ENCODE data around the gene CCPG1. TPM values are rescaled to one million over a fixed set of nuclear protein-coding genes. Genes with fewer than 3 reads are reported as not detected.
A peak's percentile ranks its signal among the peaks of the same experiment; 100 is the strongest.

CCPG1 gene
- total and polyA plus RNA-seq, 2 of the 13 experiments (the other 11 are each of a cell fraction or from before 2014, with no cell fraction given), result 16.1 to 19.5 TPM

DNA sequence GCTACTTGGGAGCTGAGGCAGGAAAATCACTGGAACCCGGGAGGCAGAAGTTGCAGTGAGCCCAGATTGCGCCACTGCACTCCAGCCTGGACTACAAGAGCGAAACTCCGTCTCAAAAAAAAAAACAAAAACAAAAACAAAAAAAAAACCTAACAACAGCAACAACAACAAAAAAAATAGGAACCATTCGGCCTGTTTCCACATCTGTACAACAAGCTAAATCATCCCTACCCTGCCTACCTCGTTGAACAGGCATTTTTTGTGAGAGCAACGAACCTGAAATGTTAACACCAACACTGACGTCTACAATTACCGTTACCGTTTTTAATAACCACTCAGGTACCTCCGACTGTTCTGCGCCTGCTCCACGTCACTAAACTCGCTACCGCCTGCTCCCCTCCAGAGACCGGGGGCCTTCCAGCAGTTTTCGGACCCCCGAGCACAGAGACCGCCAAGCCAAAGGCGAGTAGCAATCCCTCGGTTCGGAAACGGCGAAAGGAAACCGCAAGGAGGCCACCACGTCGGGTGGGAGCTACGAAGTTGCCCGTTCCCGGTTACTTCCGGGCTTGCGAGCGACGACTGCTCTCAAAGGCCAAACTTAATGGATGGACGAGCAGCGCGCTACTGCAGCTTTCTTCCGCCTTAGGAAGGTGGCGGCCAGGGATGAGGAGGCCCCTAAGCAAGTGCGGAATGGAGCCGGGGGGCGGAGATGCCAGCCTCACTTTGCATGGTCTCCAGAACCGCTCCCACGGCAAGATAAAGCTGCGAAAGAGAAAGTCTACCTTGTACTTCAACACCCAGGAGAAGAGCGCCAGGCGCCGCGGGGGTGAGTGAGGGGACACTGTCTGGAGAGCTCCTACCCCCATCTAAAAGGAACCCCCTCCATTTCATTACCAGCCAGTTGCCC is 89.3 kb downstream of the CCPG1 start, which contains the start of the genes PIGB and PIGBOS1 (continued):
- TF ChIP-seq, protein P1, sequence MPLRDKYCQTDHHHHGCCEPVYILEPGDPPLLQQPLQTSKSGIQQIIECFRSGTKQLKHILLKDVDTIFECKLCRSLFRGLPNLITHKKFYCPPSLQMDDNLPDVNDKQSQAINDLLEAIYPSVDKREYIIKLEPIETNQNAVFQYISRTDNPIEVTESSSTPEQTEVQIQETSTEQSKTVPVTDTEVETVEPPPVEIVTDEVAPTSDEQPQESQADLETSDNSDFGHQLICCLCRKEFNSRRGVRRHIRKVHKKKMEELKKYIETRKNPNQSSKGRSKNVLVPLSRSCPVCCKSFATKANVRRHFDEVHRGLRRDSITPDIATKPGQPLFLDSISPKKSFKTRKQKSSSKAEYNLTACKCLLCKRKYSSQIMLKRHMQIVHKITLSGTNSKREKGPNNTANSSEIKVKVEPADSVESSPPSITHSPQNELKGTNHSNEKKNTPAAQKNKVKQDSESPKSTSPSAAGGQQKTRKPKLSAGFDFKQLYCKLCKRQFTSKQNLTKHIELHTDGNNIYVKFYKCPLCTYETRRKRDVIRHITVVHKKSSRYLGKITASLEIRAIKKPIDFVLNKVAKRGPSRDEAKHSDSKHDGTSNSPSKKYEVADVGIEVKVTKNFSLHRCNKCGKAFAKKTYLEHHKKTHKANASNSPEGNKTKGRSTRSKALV (CRISPR knock-in tag; IDR thresholded peaks at IDR 0.05), result no peak
- TF ChIP-seq, protein P2, sequence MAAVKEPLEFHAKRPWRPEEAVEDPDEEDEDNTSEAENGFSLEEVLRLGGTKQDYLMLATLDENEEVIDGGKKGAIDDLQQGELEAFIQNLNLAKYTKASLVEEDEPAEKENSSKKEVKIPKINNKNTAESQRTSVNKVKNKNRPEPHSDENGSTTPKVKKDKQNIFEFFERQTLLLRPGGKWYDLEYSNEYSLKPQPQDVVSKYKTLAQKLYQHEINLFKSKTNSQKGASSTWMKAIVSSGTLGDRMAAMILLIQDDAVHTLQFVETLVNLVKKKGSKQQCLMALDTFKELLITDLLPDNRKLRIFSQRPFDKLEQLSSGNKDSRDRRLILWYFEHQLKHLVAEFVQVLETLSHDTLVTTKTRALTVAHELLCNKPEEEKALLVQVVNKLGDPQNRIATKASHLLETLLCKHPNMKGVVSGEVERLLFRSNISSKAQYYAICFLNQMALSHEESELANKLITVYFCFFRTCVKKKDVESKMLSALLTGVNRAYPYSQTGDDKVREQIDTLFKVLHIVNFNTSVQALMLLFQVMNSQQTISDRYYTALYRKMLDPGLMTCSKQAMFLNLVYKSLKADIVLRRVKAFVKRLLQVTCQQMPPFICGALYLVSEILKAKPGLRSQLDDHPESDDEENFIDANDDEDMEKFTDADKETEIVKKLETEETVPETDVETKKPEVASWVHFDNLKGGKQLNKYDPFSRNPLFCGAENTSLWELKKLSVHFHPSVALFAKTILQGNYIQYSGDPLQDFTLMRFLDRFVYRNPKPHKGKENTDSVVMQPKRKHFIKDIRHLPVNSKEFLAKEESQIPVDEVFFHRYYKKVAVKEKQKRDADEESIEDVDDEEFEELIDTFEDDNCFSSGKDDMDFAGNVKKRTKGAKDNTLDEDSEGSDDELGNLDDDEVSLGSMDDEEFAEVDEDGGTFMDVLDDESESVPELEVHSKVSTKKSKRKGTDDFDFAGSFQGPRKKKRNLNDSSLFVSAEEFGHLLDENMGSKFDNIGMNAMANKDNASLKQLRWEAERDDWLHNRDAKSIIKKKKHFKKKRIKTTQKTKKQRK (IDR thresholded peaks at IDR 0.05; ENCODE audit: low read length), result no peak
- TF ChIP-seq ZNF546 (CRISPR knock-in tag; conservative IDR thresholded peaks at IDR 0.05), result no peak
- peak; percentile 57; the same call in 1 of the 2 replicates for TF ChIP-seq BRD4 (CRISPR knock-in tag; IDR thresholded peaks at IDR 0.05)
- TF ChIP-seq HIVEP1 (CRISPR knock-in tag; IDR thresholded peaks at IDR 0.05), result peak; percentile 43; the same call in 1 of the 2 replicates
- peak; percentile 88; the same call in 1 of the 2 replicates for TF ChIP-seq CBX5 (CRISPR knock-in tag; IDR thresholded peaks at IDR 0.05; ENCODE audit: borderline replicate concordance)
- no peak for TF ChIP-seq SMYD3 (CRISPR knock-in tag; IDR thresholded peaks at IDR 0.05)
- peak; percentile 52; the same call in 1 of the 2 replicates for TF ChIP-seq ZNF292 (CRISPR knock-in tag; IDR thresholded peaks at IDR 0.05; ENCODE audit: borderline replicate concordance, low read depth)
- TF ChIP-seq SRY (CRISPR knock-in tag; IDR thresholded peaks at IDR 0.05), result no peak
- TF ChIP-seq, protein P3, sequence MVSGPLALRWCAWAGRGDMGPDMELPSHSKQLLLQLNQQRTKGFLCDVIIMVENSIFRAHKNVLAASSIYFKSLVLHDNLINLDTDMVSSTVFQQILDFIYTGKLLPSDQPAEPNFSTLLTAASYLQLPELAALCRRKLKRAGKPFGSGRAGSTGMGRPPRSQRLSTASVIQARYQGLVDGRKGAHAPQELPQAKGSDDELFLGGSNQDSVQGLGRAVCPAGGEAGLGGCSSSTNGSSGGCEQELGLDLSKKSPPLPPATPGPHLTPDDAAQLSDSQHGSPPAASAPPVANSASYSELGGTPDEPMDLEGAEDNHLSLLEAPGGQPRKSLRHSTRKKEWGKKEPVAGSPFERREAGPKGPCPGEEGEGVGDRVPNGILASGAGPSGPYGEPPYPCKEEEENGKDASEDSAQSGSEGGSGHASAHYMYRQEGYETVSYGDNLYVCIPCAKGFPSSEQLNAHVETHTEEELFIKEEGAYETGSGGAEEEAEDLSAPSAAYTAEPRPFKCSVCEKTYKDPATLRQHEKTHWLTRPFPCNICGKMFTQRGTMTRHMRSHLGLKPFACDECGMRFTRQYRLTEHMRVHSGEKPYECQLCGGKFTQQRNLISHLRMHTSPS (CRISPR knock-in tag; IDR thresholded peaks at IDR 0.05; ENCODE audit: low read depth), result no peak
- TF ChIP-seq PAF1 (CRISPR knock-in tag; IDR thresholded peaks at IDR 0.05), result no peak
- TF ChIP-seq PHF5A (CRISPR knock-in tag; IDR thresholded peaks at IDR 0.05; ENCODE audit: low read depth, unreplicated experiment), result no peak
- TF ChIP-seq DPF2 (CRISPR knock-in tag; IDR thresholded peaks at IDR 0.05; ENCODE audit: borderline replicate concordance, low read depth), result no peak
- TF ChIP-seq, protein P4, sequence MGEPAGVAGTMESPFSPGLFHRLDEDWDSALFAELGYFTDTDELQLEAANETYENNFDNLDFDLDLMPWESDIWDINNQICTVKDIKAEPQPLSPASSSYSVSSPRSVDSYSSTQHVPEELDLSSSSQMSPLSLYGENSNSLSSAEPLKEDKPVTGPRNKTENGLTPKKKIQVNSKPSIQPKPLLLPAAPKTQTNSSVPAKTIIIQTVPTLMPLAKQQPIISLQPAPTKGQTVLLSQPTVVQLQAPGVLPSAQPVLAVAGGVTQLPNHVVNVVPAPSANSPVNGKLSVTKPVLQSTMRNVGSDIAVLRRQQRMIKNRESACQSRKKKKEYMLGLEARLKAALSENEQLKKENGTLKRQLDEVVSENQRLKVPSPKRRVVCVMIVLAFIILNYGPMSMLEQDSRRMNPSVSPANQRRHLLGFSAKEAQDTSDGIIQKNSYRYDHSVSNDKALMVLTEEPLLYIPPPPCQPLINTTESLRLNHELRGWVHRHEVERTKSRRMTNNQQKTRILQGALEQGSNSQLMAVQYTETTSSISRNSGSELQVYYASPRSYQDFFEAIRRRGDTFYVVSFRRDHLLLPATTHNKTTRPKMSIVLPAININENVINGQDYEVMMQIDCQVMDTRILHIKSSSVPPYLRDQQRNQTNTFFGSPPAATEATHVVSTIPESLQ (CRISPR knock-in tag; conservative IDR thresholded peaks at IDR 0.05), result 0 out of 2 replicates have a peak, but pooled peaks have one; percentile 27
- peak; percentile 55; the same call in 1 of the 2 replicates for TF ChIP-seq ZNF563 (CRISPR knock-in tag; IDR thresholded peaks at IDR 0.05)
- no peak for TF ChIP-seq HNRNPK (IDR thresholded peaks at IDR 0.05; ENCODE audit: low read depth, low read length, poor library complexity, severe bottlenecking)
- TF ChIP-seq ZFP36L2 (CRISPR knock-in tag; IDR thresholded peaks at IDR 0.05), result no peak
- 0 out of 2 replicates have a peak, but pooled peaks have one; percentile 25 for TF ChIP-seq PPARG (CRISPR knock-in tag; conservative IDR thresholded peaks at IDR 0.05)
- no peak for TF ChIP-seq ZNF816 (CRISPR knock-in tag; IDR thresholded peaks at IDR 0.05; ENCODE audit: borderline replicate concordance)

Data from HepG2 (cell line).